Hematopoietic multipotent progenitor cell treated with erythropoietin and hydrocortisone succinate and interleukin-3 and kit ligand, for 15 days (in vitro differentiated cells): ENCODE measurements around the gene SPATA46.

Experiments used
- DNase-seq: peaks from one replicate; pipeline ENCODE4 v3.0.0-alpha.2; 2015; ENCODE audit warnings: low spot score

SPATA46 gene

DNA sequence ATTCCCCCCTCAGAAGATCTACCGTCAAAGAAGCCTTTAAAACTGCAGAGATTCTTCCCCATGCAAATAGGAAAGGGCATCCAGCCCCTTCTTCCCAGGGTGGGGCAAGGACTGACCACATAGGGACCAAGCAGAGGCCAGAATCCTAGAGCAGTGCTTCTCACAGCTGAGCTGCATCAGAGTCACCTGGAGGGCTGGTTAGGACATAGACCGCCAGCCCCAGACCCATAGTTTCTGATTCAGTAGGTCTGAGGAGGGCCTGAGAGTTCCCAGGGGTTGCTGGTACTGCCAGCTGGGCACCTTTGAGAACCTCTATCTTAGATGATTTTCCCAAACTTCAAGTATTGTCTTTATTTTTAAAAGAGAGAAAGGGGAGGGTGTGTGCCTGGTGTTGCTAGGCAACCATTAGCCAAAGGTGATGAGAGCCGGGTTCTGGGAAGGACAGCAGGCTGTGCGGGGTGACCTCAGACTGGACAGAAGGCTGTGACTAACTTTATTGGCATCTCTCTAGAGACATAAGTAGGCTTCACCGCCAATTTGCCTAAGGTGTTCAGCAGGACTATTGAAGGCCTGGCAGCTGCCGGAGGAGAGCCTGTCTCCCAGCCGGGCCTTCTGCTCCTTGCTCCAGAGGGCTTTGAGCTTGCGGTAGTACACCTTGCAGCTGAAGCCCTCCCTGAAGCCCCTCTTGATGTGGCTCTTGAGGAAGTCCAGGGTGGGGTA is 3.0 kb downstream of the SPATA46 start:
- DNase-seq = no peak

- no peak for DNase-seq
Observed at GRCh38 chr1:162373072-162373427, 3.6 kb downstream of the SPATA46 start.

DNA sequence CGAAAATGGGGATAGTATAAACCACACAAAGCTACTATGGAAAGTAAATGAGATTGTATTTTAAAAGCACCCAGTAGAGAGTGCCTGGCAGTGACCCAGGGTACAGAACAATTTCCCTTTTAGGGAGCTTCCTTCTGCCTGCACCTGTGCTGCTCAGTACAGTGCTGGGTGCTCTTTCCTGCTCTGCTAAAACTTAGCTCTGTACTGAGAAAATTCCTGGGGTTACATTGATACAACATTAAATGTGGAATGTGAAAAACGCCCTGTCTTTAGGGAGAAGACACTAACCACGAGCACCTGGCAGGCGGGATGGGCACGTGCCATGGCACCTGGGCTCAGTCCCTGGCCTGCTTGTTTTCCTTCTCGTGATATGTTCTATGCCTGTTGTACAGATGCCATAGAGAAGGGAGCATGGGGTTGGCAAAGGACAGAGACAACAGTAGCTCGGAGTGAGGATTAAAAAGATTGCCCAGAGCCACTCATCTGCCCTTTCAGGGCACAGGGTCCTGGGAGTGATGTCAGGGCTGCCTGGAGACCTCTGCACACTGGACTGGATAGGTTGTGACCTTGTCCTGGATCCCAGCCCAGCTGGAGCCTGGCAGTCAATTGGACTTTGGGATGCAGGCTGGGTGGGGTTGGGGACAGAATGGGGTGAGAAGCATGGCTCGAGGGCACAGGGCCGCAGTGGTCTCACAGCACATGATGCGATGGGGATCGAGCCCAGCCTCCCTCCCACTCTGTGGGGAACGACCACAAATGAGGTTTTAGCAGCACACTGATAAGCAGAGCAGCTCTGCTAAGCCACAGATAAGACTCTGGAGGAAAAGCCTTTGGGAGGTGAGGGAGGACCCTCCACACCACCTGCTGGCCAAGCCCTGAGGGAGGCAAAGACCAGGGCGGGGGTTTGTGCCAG is 4.2 kb downstream of the SPATA46 start:
- DNase-seq = no peak

- DNase-seq = no peak
Observed at GRCh38 chr1:162371611-162372010, 5.0 kb downstream of the SPATA46 start.

DNA sequence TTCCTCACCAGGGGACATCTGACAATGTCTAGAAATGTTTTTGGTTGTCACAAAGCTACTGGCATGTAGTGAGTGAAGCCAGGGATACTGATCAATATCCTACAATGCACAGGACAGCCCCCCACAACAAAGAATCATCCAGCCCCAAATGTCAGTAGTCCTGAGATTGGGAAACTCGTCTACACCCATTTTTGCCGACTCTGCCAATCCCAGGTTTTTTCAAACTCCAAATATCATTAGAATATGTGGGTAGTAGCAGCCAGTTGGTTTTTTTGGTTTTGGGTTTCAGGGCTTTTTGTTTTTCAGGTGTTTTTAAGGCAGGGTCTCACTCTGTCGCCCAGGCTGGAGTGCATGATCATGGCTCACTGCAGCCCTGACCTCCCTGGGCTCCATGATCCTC is 5.9 kb downstream of the SPATA46 start:
- DNase-seq = no peak

DNA sequence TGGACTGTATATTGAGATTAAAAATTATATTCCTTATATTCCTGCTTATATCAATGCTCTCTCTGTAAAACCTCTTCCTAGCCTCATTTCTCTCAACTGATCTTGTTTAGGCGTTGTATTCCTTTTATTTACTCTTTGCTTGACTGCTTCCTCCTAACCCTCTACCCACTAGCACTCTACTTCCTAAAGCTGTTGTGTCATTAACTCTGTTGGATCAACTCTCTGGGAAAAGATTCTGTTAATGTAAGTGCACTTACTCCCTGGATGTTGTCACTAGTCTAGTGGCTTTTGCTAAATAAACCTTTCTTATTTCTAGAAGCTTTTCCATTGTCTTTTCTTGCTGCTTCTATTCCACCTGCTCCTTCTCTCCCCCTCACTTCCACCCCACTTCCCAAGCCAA is 6.5 kb downstream of the SPATA46 start:
- no peak for DNase-seq

DNA sequence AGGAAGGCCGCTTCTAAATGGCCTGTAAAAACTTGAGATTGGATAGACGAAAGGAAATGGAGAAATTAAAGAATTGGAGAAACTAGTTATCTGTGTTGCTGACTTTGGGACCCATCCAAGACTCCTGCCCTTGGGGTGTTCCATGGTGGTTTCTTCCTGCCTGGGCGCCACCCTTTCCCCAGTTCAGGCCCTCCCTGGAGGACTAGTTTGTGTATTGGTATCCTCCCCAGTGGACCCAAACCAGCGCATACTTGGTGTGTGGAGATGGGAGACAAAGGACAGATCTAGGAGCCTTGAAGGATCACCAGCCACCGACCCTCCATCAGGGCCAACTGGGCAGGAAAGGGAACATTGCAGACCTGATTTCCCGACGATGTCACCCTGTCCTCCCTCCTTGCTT is 7.1 kb downstream of the SPATA46 start:
- no peak for DNase-seq

- no peak for DNase-seq
Observed at GRCh38 chr1:162368451-162368850, 8.2 kb downstream of the SPATA46 start.

GRCh38 chr1:162367772-162368171 is 8.9 kb downstream of the SPATA46 start:
- DNase-seq = no peak

- DNase-seq = no peak
Observed at GRCh38 chr1:162367073-162367472, 9.6 kb downstream of the SPATA46 start.

DNA sequence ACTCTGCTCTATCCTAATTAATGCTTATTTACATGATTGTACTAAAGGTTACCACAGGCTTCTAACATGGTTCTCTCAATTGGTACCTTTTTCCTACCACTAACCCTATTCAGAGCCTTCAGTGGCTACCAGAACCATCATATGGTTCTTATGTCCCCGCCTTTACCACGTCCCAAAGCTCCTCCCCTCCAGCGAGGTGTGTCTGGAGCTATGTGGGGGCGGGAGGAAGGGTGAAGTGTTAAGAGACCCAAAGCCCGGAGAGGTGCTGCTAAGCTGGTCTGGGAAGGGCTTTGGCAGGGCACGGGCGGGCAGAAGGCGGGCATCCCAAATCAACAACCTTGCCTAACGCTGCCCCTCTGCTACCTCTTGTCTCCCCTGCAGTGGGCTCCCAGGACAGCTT is 10.0 kb downstream of the SPATA46 start:
- DNase-seq = no peak

DNA sequence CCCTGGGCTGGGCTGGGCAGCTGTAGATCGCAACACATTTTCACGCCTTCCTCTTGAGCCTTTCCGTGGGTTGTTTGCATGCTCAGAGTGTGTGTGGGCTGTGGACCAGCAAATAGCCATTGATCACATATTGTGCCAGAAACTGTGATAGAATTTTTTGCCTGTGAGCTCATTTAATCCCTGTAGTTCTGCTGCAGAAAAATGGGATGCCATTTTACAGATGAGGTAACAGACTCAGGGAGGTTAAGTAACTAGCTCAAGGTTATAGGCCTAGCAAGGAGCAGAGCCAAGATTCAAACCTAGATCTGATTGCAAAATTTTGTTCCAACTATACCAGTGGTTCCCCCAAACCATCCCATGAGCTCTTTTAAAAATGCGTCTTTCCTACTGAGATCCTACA is 10.5 kb downstream of the SPATA46 start:
- no peak for DNase-seq

- DNase-seq = no peak
Observed at GRCh38 chr1:162365284-162366020, 11.2 kb downstream of the SPATA46 start.

- DNase-seq = no peak
Observed at GRCh38 chr1:162364498-162364897, 12.2 kb downstream of the SPATA46 start.

GRCh38 chr1:162363823-162364222 is 12.8 kb downstream of the SPATA46 start:
- no peak for DNase-seq

DNA sequence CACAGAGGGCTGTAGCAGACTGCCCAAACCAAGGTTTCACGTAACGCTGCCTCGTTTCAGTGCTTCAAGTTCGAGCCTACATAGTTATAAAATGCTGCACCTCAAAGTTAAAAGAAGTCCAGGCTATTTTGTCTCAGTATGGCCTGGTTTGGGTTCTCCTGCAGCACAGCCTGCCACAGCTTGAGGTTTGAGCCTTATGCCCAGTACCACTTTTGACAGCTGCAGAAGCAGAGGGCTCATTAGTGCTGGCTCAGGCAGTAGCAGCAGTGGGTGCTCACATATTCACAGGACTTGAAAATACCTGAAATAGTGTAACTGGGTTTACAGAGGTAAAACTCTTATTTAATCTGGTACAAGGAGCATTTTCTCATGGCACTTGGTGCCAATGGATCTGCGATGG is 15.3 kb downstream of the SPATA46 start:
- no peak for DNase-seq

DNA sequence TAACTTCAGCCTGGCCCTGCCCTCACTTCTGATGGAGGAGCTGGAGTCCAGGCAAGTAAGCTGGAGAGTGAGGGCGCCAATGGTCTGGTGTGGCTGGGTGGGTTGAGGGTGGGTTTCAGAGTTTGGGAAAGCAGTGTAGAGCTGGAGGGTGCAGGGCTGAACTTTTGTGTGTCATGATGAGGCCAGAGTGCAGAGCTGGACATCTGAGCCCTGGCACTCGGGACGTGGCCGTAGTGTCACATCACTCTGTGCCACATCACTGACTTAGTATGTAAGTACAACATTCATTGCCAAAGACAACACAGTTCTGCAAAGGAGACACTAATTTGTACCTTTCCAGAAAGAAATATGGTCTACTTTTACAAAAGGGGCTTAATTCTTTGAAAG is 15.8 kb downstream of the SPATA46 start:
- DNase-seq = no peak

DNA sequence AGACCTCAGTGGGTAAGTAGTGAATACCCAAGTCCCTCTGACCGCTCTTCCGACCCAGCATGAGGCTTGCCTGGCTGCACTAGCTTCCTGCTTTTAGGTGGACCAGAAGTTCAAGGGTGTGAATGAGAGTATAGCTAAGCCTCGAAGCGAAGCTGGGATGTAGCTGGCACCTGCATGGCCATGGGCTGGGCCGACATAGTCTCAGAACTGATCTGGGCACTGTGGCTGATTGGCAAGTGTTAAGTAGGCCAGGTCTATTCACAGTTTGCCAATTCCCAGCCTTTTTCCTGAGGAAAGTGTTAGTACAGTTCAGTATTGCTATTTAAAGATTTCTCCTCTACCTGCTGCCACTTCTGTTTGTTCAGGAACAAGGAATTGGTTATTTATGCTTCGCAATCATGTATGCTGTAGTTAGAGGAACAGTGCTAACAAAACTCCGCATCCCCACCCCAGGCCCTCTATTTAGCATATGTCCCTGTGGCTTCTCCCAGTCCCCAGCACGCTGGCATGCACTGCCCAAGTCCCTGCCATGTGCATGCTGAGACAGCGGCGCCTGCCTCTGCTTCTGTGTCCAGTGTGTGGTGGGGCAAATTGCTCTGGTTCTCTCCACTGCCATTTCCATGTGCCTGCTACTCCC is 16.3 kb downstream of the SPATA46 start:
- no peak for DNase-seq

GRCh38 chr1:162359523-162360236 is 17.0 kb downstream of the SPATA46 start:
- no peak for DNase-seq

GRCh38 chr1:162358928-162359327 is 17.7 kb downstream of the SPATA46 start:
- DNase-seq = no peak

- peak; percentile 29 for DNase-seq
Observed at GRCh38 chr1:162357681-162358266, 18.9 kb downstream of the SPATA46 start.
